Mesendoderm (in vitro differentiated cells): ENCODE data around the gene CDH23.

Source experiments
- DNase-seq: peaks from one replicate; pipeline ENCODE4 v3.0.0; 2013
- H2AK5ac ChIP-seq: 2 replicates; pipeline ENCODE4 v1.6.1; 2013; ENCODE audit warnings: low read length, inconsistent platforms
- H2BK120ac ChIP-seq: 2 replicates; pipeline ENCODE4 v1.6.1; 2013; ENCODE audit warnings: low read depth, mild to moderate bottlenecking, low read length, moderate library complexity, mixed read lengths
- H2BK15ac ChIP-seq: replicated peaks from 2 replicates; pipeline ENCODE4 v1.6.1; 2013; ENCODE audit warnings: low read depth, mild to moderate bottlenecking, moderate library complexity
- H2BK5ac ChIP-seq: 2 replicates; pipeline ENCODE4 v1.6.1; 2013; ENCODE audit warnings: low read length, inconsistent platforms
- H3K18ac ChIP-seq: 2 replicates; pipeline ENCODE4 v1.6.1; 2013; ENCODE audit warnings: mild to moderate bottlenecking, low read length, mixed read lengths
- H3K23ac ChIP-seq: one replicate; pipeline ENCODE4 v1.6.1; 2013; ENCODE audit warnings: low read length
- H3K27ac ChIP-seq: 2 replicates; pipeline ENCODE4 v1.5.1; 2013; ENCODE audit warnings: low read depth, mild to moderate bottlenecking, inconsistent platforms, low read length, moderate library complexity
- H3K27me3 ChIP-seq: 2 replicates; pipeline ENCODE4 v1.6.1; 2013; ENCODE audit warnings: low read length, control low read depth, mild to moderate bottlenecking, inconsistent platforms; ENCODE audit not compliant: insufficient read depth, poor library complexity
- H3K36me3 ChIP-seq: 2 replicates; pipeline ENCODE4 v1.6.1; 2013; ENCODE audit warnings: low read length, inconsistent platforms; ENCODE audit not compliant: control insufficient read depth, insufficient read depth
- H3K4ac ChIP-seq: one replicate; pipeline ENCODE4 v1.6.1; 2013; ENCODE audit warnings: low read depth, mild to moderate bottlenecking, low read length, moderate library complexity
- H3K4me1 ChIP-seq: 2 replicates; pipeline ENCODE4 v1.6.1; 2013; ENCODE audit warnings: low read depth, low read length, inconsistent platforms; ENCODE audit not compliant: control insufficient read depth
- H3K4me2 ChIP-seq: 2 replicates; pipeline ENCODE4 v1.6.1; 2013; ENCODE audit warnings: low read length
- H3K4me3 ChIP-seq: 2 replicates; pipeline ENCODE4 v1.5.1; 2013; ENCODE audit warnings: mild to moderate bottlenecking, low read length
- H3K56ac ChIP-seq: one replicate; pipeline ENCODE4 v1.6.1; 2013; ENCODE audit warnings: low read length
- H3K79me1 ChIP-seq: 2 replicates; pipeline ENCODE4 v1.6.1; 2013; ENCODE audit warnings: low read length, inconsistent platforms
- H3K79me2 ChIP-seq: 2 replicates; pipeline ENCODE4 v1.6.1; 2013; ENCODE audit warnings: mild to moderate bottlenecking, low read length; ENCODE audit not compliant: control insufficient read depth, insufficient read depth
- H3K9ac ChIP-seq: 2 replicates; pipeline ENCODE4 v1.6.1; 2013; ENCODE audit warnings: low read length, inconsistent platforms
- H4K5ac ChIP-seq: one replicate; pipeline ENCODE4 v1.6.1; 2013; ENCODE audit warnings: low read length
- H4K8ac ChIP-seq: one replicate; pipeline ENCODE4 v1.6.1; 2013; ENCODE audit warnings: low read depth, mild to moderate bottlenecking, control low read depth, low read length, moderate library complexity
- WGBS: extraction: QIAGEN DNeasy Blood & Tissue Kit; methylation state at CpG from one replicate; pipeline ENCODE4 v1.1.7; 2013; ENCODE audit warnings: low lambda C conversion rate, missing lambda C conversion rate; ENCODE audit not compliant: insufficient coverage; ENCODE audit errors: extremely low coverage; 5-methylcytosine and 5-hydroxymethylcytosine counted together

CDH23 gene

GRCh38 chr10:71666639-71667386 is 270.1 kb downstream of the CDH23 start:
- Histone ChIP-seq H3K4ac (no peak overlapping the region), H3K79me1 (no peaks in the 10 kb centered on the region), H3K18ac (no peak overlapping the region), H3K27ac (no peak overlapping the region), H2BK5ac (no peak overlapping the region), H2BK15ac (no peak overlapping the region), H3K27me3 (no peaks in the 10 kb centered on the region), H3K79me2 (no peaks in the 10 kb centered on the region), H3K56ac (no peak overlapping the region), H4K5ac (no peak overlapping the region), H3K4me2 (no peak overlapping the region), H4K8ac (no peak overlapping the region), H3K23ac (no peak overlapping the region), H2BK120ac (no peak overlapping the region), H3K9ac (no peak overlapping the region), H3K4me1 (no peaks in the 10 kb centered on the region), H3K36me3 (no peaks in the 10 kb centered on the region), H3K4me3 (no peak overlapping the region), H2AK5ac (no peak overlapping the region)
- DNase-seq = no peak
- WGBS = no CpG with 5 or more reads among the region's 18 CpGs

GRCh38 chr10:71667387-71667752 is 270.6 kb downstream of the CDH23 start:
- Histone ChIP-seq H3K27me3 (no peaks in the 10 kb centered on the region), H2BK15ac (no peak overlapping the region), H3K9ac (no peak overlapping the region), H3K79me2 (no peaks in the 10 kb centered on the region), H3K4me3 (no peak overlapping the region), H3K4me1 (no peaks in the 10 kb centered on the region), H4K8ac (no peak overlapping the region), H3K18ac (no peak overlapping the region), H3K4me2 (no peak overlapping the region), H3K27ac (no peak overlapping the region), H3K56ac (no peak overlapping the region), H2BK120ac (no peak overlapping the region), H3K23ac (no peak overlapping the region), H2AK5ac (no peak overlapping the region), H3K4ac (no peak overlapping the region), H3K36me3 (no peaks in the 10 kb centered on the region), H4K5ac (no peak overlapping the region), H2BK5ac (no peak overlapping the region), H3K79me1 (no peaks in the 10 kb centered on the region)
- WGBS = no CpG with 5 or more reads among the region's 5 CpGs
- no peak for DNase-seq

- no peak overlapping the region for H2BK120ac ChIP-seq
- H3K9ac ChIP-seq = no peak overlapping the region
- no peak overlapping the region for H3K4me2 ChIP-seq
- no peak overlapping the region for H4K5ac ChIP-seq
- no peaks in the 10 kb centered on the region for H3K4me1 ChIP-seq
- H3K18ac ChIP-seq = no peak overlapping the region
- H3K79me2 ChIP-seq = no peaks in the 10 kb centered on the region
- no peak overlapping the region for H2AK5ac ChIP-seq
- H3K27ac ChIP-seq = no peak overlapping the region
- DNase-seq = no peak
- no peak overlapping the region for H2BK5ac ChIP-seq
- H3K36me3 ChIP-seq = no peaks in the 10 kb centered on the region
- H3K4me3 ChIP-seq = no peak overlapping the region
- no peak overlapping the region for H3K56ac ChIP-seq
- WGBS = no CpG with 5 or more reads among the region's 16 CpGs
- H3K79me1 ChIP-seq = no peaks in the 10 kb centered on the region
- H3K23ac ChIP-seq = no peak overlapping the region
- no peak overlapping the region for H4K8ac ChIP-seq
- H2BK15ac ChIP-seq = no peak overlapping the region
- no peak overlapping the region for H3K4ac ChIP-seq
- H3K27me3 ChIP-seq = no peaks in the 10 kb centered on the region
Observed at GRCh38 chr10:71671994-71672946, 275.6 kb downstream of the CDH23 start.

- H3K27me3 ChIP-seq = no peaks in the 10 kb centered on the region
- no peak overlapping the region for H2BK15ac ChIP-seq
- H3K4me1 ChIP-seq = no peaks in the 10 kb centered on the region
- no CpG with 5 or more reads among the region's 6 CpGs for WGBS
- no peak overlapping the region for H3K4me2 ChIP-seq
- no peak overlapping the region for H2BK5ac ChIP-seq
- H3K79me1 ChIP-seq = no peaks in the 10 kb centered on the region
- no peak overlapping the region for H3K27ac ChIP-seq
- H4K8ac ChIP-seq = no peak overlapping the region
- H3K36me3 ChIP-seq = no peaks in the 10 kb centered on the region
- H3K23ac ChIP-seq = no peak overlapping the region
- H2BK120ac ChIP-seq = no peak overlapping the region
- no peak overlapping the region for H3K9ac ChIP-seq
- H3K56ac ChIP-seq = no peak overlapping the region
- H3K18ac ChIP-seq = no peak overlapping the region
- no peak for DNase-seq
- H3K4ac ChIP-seq = no peak overlapping the region
- H3K4me3 ChIP-seq = no peak overlapping the region
- H2AK5ac ChIP-seq = no peak overlapping the region
- no peaks in the 10 kb centered on the region for H3K79me2 ChIP-seq
- H4K5ac ChIP-seq = no peak overlapping the region
Observed at GRCh38 chr10:71675295-71675970, 278.7 kb downstream of the CDH23 start.

GRCh38 chr10:71677261-71677660 is 280.5 kb downstream of the CDH23 start:
- no peaks in the 10 kb centered on the region for H3K79me1 ChIP-seq
- no peak overlapping the region for H2BK5ac ChIP-seq
- no peaks in the 10 kb centered on the region for H3K79me2 ChIP-seq
- no peak overlapping the region for H2BK120ac ChIP-seq
- no peak overlapping the region for H3K4ac ChIP-seq
- no peak overlapping the region for H4K5ac ChIP-seq
- H3K4me1 ChIP-seq = no peaks in the 10 kb centered on the region
- H3K18ac ChIP-seq = no peak overlapping the region
- no peak overlapping the region for H2AK5ac ChIP-seq
- H3K4me2 ChIP-seq = no peak overlapping the region
- H3K9ac ChIP-seq = no peak overlapping the region
- H4K8ac ChIP-seq = no peak overlapping the region
- H3K27ac ChIP-seq = no peak overlapping the region
- no CpG with 5 or more reads among the region's 17 CpGs for WGBS
- no peak overlapping the region for H3K56ac ChIP-seq
- no peak overlapping the region for H3K4me3 ChIP-seq
- no peaks in the 10 kb centered on the region for H3K27me3 ChIP-seq
- DNase-seq = no peak
- no peak overlapping the region for H3K23ac ChIP-seq
- H3K36me3 ChIP-seq = no peaks in the 10 kb centered on the region
- no peak overlapping the region for H2BK15ac ChIP-seq
